Heart left ventricle (tissue), 13 donors: ENCODE data around the gene FBLN2.

Experiments
- POLR2A ChIP-seq, 2 donors: fragments of 450-650 bp; IDR thresholded peaks; one replicate each; pipeline ENCODE4 v1.6.1; 2017; ENCODE audit warnings: antibody characterized with exemption in 2 of 2, mild to moderate bottlenecking in 2 of 2, moderate library complexity in 2 of 2
- TF ChIP-seq, protein P1 (sequence below), 12 donors: fragments of 200-600 bp; sonication (generic) in 4 of 12; IDR thresholded peaks; one replicate each; pipeline versions ENCODE4 v1.5.0 to v1.8.0; 2018 to 2022; ENCODE audit warnings: antibody characterized with exemption in 12 of 12, mild to moderate bottlenecking in 5 of 12
- donor health status: ischemic (EF 13 %, LVEDD 7.1; RV severe dilation, severe dysfunction).
- donor health status: DM: no; HTN: yes; CAD: no.
- donor health status: DM: no; HTN: no; CAD: no.
- donor health status: ischemic (EF 25% LVEDD 6.9; RV normal size, moderate dysfunction).
- donor health status: ischemic (EF 25% LVEDD 5.7; RV mildly dilated, moderate dysfunction).
- donor health status: ischemic (EF 35%, LVEDD 5.7; RV mildly dilated, moderate dysfunction).
- donor health status: nonischemic (EF 11% LVEDD 7.7; RV severe dilation, severe dysfunction).
- donor health status: DM: yes; HTN: yes; CAD: no.
- donor health status: PGD.
- donor health status: ischemic (EF 29% LVEDD 5.4; RV normal size, mild dysfunction).
- donor health status: nonischemic (EF 23%, LVEDD 6.1; RV moderate dilation, normal function).

DNA sequence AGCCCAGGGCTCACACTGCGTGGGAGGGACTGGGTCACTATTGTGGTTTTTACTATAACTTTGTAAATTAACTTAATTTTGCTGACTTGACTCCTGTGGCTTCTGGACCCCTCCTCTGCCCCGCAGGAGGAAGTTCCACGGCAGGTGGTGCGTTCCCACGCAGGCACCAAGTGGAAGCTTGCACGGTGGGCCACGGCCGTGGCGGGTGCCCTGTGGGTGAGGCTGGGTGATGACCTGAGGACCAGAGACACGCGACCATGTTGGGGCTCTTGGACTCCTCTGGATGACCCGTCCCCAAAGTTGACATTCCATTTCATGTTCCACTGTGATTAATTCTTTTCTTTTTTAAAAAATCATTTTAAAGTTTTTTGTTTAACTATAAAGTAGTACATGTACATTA lies 89.0 kb downstream of the FBLN2 start:
- TF ChIP-seq, protein P1, sequence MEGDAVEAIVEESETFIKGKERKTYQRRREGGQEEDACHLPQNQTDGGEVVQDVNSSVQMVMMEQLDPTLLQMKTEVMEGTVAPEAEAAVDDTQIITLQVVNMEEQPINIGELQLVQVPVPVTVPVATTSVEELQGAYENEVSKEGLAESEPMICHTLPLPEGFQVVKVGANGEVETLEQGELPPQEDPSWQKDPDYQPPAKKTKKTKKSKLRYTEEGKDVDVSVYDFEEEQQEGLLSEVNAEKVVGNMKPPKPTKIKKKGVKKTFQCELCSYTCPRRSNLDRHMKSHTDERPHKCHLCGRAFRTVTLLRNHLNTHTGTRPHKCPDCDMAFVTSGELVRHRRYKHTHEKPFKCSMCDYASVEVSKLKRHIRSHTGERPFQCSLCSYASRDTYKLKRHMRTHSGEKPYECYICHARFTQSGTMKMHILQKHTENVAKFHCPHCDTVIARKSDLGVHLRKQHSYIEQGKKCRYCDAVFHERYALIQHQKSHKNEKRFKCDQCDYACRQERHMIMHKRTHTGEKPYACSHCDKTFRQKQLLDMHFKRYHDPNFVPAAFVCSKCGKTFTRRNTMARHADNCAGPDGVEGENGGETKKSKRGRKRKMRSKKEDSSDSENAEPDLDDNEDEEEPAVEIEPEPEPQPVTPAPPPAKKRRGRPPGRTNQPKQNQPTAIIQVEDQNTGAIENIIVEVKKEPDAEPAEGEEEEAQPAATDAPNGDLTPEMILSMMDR (IDR thresholded peaks at IDR 0.05) = no peak
- no peak for TF ChIP-seq POLR2A (IDR thresholded peaks at IDR 0.05)
